GM12878 (cell line): ENCODE data around the gene NEAT1. TPM values are rescaled to one million over a fixed set of nuclear protein-coding genes. Genes with fewer than 3 reads are reported as not detected.

Source experiments
- ASH2L ChIP-seq: fragments of 300-600, 200-600 bp; sonication (generic); IDR thresholded peaks from 2 replicates; pipeline ENCODE4 v1.6.1; 2017; ENCODE audit warnings: low read depth, mild to moderate bottlenecking, borderline replicate concordance
- CHD2 ChIP-seq: IDR thresholded peaks from 2 replicates; pipeline ENCODE4 v1.6.1; 2011; ENCODE audit warnings: low read depth, low read length, improper control_type of control experiment, borderline replicate concordance
- E2F4 ChIP-seq: IDR thresholded peaks from 2 replicates; pipeline ENCODE4 v1.6.1; 2012; ENCODE audit warnings: low read depth, low read length, improper control_type of control experiment
- FOXM1 ChIP-seq: IDR thresholded peaks from 2 replicates; pipeline ENCODE4 v1.6.1; 2012; ENCODE audit warnings: low read depth, mild to moderate bottlenecking, inconsistent platforms, low read length, moderate library complexity
- IRF5 ChIP-seq: fragments of 450-650 bp; IDR thresholded peaks from 2 replicates; pipeline ENCODE4 v1.6.1; 2017; ENCODE audit warnings: borderline replicate concordance
- KLF5 ChIP-seq: fragments of 450-650 bp; IDR thresholded peaks from 2 replicates; pipeline ENCODE4 v1.6.1; 2014; ENCODE audit warnings: mild to moderate bottlenecking; ENCODE audit not compliant: partially characterized antibody
- MTA2 ChIP-seq: fragments of 450-650 bp; IDR thresholded peaks from 2 replicates; pipeline ENCODE4 v1.6.1; 2016; ENCODE audit warnings: low read depth, mild to moderate bottlenecking, moderate library complexity
- NFIC ChIP-seq: IDR thresholded peaks from 2 replicates; pipeline ENCODE4 v1.6.1; 2012; ENCODE audit warnings: low read depth, mild to moderate bottlenecking, inconsistent platforms, low read length, moderate library complexity
- PAX8 ChIP-seq: fragments of 450-650 bp; IDR thresholded peaks from 2 replicates; pipeline ENCODE4 v1.6.1; 2017; ENCODE audit warnings: mild to moderate bottlenecking, moderate library complexity
- PML ChIP-seq: IDR thresholded peaks from 2 replicates; pipeline ENCODE4 v1.6.1; 2012; ENCODE audit warnings: low read length, inconsistent platforms
- POLR2A ChIP-seq: IDR thresholded peaks from 2 replicates; pipeline ENCODE4 v1.6.1; 2011; ENCODE audit warnings: low read depth, mild to moderate bottlenecking, low read length
- RELA ChIP-seq: fragments of 450-650 bp; IDR thresholded peaks from 2 replicates; pipeline ENCODE4 v1.8.0; 2014; ENCODE audit warnings: borderline replicate concordance; ENCODE audit not compliant: partially characterized antibody
- SIN3A ChIP-seq: IDR thresholded peaks from 2 replicates; pipeline ENCODE4 v1.6.1; 2012; ENCODE audit warnings: low read depth, low read length, improper control_type of control experiment
- SMAD1 ChIP-seq: fragments of 450-650 bp; IDR thresholded peaks from 2 replicates; pipeline ENCODE4 v1.6.1; 2018; ENCODE audit warnings: mild to moderate bottlenecking, low read depth; ENCODE audit not compliant: partially characterized antibody
- STAT1 ChIP-seq: fragments of 450-650 bp; conservative IDR thresholded peaks from 2 replicates; pipeline ENCODE4 v1.6.1; 2014; ENCODE audit warnings: antibody characterized with exemption, mild to moderate bottlenecking
- ZSCAN29 ChIP-seq: fragments of 450-650 bp; IDR thresholded peaks from 2 replicates; pipeline ENCODE4 v1.6.1; 2017; ENCODE audit warnings: mild to moderate bottlenecking, moderate library complexity
- polyA plus RNA-seq, 11 experiments: library from polyadenylated mRNA; depleted of rRNA in 4 of 11; unstranded in 6 of 11; stranded (reverse) in 5 of 11; fragments of >200 nt; fragmentation: Nextera tagmentation in 4 of 11; fragmentation: Illumina TruSeq in 1 of 11; extraction: Ambion mirVana in 4 of 11; extraction: Trizol in 1 of 11; gene quantifications; 1 replicate in 1 of 11; 2 replicates in 10 of 11; pipeline versions ENCODE4 v1.2.1 to v1.2.3, GENCODE V29; 2011 to 2016; ENCODE audit warnings: inconsistent platforms in 2 of 11, missing spikeins in 2 of 11, low read depth in 1 of 11
- total RNA-seq, 4 experiments: library from RNA; depleted of rRNA in 3 of 4; stranded (reverse); fragments of >200 nt in 3 of 4; fragmentation: Illumina TruSeq in 1 of 4; extraction: Trizol in 1 of 4; gene quantifications; 2 replicates each; pipeline versions ENCODE4 v1.2.1 to v1.2.3, GENCODE V29; 2013 to 2021
- TF ChIP-seq, protein P1 (sequence below): fragments of 450-650 bp; IDR thresholded peaks from 2 replicates; pipeline ENCODE4 v1.6.1; 2014; ENCODE audit warnings: mild to moderate bottlenecking
- TF ChIP-seq, protein P2 (sequence below): IDR thresholded peaks from 2 replicates; pipeline ENCODE4 v1.6.1; 2011; ENCODE audit warnings: borderline replicate concordance, low read depth, mild to moderate bottlenecking, moderate library complexity, low read length; ENCODE audit not compliant: insufficient read depth, poor library complexity, severe bottlenecking
- TF ChIP-seq, protein P3 (sequence below): IDR thresholded peaks from 2 replicates; pipeline ENCODE4 v1.6.1; 2012; ENCODE audit warnings: mild to moderate bottlenecking, low read depth, low read length

NEAT1 gene
- total and polyA plus RNA-seq, 10 of the 15 experiments (the other 5 are each of a cell fraction or from before 2014, with no cell fraction given): 13.6 to 328 (median 69.4) TPM

DNA sequence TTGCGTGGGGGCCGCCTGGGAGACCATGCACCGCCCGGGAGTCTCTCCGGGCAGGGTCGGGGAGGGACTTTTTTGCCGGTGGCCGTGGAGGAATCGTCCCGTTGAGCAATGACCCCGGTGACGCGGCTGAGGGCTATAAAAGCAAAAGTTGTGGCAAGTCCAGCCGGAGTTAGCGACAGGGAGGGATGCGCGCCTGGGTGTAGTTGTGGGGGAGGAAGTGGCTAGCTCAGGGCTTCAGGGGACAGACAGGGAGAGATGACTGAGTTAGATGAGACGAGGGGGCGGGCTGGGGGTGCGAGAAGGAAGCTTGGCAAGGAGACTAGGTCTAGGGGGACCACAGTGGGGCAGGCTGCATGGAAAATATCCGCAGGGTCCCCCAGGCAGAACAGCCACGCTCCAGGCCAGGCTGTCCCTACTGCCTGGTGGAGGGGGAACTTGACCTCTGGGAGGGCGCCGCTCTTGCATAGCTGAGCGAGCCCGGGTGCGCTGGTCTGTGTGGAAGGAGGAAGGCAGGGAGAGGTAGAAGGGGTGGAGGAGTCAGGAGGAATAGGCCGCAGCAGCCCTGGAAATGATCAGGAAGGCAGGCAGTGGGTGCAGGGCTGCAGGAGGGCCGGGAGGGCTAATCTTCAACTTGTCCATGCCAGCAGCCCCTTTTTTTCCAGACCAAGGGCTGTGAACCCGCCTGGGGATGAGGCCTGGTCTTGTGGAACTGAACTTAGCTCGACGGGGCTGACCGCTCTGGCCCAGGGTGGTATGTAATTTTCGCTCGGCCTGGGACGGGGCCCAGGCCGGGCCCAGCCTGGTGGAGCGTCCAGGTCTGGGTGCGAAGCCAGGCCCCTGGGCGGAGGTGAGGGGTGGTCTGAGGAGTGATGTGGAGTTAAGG, at the start of gene NEAT1 (continued):
- TF ChIP-seq, protein P1, sequence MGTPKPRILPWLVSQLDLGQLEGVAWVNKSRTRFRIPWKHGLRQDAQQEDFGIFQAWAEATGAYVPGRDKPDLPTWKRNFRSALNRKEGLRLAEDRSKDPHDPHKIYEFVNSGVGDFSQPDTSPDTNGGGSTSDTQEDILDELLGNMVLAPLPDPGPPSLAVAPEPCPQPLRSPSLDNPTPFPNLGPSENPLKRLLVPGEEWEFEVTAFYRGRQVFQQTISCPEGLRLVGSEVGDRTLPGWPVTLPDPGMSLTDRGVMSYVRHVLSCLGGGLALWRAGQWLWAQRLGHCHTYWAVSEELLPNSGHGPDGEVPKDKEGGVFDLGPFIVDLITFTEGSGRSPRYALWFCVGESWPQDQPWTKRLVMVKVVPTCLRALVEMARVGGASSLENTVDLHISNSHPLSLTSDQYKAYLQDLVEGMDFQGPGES: 0 out of 2 replicates have a peak, but pooled peaks have one; percentile 17
- TF ChIP-seq PML (no peak), RELA (peak; percentile 81), ZSCAN29 (peak; percentile 67), CHD2 (peak; percentile 93), KLF5 (peak; percentile 77), SMAD1 (peak; percentile 100), STAT1 (no peak), NFIC (no peak), SIN3A (peak; percentile 68), IRF5 (peak; percentile 43; the same call in 1 of the 2 replicates), ASH2L (0 out of 2 replicates have a peak, but pooled peaks have one; percentile 49), FOXM1 (no peak), E2F4 (peak; percentile 48; the same call in 1 of the 2 replicates), PAX8 (no peak), MTA2 (peak; percentile 66), POLR2A (peak; percentile 97)
- TF ChIP-seq, protein P2, sequence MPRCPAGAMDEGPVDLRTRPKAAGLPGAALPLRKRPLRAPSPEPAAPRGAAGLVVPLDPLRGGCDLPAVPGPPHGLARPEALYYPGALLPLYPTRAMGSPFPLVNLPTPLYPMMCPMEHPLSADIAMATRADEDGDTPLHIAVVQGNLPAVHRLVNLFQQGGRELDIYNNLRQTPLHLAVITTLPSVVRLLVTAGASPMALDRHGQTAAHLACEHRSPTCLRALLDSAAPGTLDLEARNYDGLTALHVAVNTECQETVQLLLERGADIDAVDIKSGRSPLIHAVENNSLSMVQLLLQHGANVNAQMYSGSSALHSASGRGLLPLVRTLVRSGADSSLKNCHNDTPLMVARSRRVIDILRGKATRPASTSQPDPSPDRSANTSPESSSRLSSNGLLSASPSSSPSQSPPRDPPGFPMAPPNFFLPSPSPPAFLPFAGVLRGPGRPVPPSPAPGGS: peak; percentile 80
- TF ChIP-seq, protein P3, sequence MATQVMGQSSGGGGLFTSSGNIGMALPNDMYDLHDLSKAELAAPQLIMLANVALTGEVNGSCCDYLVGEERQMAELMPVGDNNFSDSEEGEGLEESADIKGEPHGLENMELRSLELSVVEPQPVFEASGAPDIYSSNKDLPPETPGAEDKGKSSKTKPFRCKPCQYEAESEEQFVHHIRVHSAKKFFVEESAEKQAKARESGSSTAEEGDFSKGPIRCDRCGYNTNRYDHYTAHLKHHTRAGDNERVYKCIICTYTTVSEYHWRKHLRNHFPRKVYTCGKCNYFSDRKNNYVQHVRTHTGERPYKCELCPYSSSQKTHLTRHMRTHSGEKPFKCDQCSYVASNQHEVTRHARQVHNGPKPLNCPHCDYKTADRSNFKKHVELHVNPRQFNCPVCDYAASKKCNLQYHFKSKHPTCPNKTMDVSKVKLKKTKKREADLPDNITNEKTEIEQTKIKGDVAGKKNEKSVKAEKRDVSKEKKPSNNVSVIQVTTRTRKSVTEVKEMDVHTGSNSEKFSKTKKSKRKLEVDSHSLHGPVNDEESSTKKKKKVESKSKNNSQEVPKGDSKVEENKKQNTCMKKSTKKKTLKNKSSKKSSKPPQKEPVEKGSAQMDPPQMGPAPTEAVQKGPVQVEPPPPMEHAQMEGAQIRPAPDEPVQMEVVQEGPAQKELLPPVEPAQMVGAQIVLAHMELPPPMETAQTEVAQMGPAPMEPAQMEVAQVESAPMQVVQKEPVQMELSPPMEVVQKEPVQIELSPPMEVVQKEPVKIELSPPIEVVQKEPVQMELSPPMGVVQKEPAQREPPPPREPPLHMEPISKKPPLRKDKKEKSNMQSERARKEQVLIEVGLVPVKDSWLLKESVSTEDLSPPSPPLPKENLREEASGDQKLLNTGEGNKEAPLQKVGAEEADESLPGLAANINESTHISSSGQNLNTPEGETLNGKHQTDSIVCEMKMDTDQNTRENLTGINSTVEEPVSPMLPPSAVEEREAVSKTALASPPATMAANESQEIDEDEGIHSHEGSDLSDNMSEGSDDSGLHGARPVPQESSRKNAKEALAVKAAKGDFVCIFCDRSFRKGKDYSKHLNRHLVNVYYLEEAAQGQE: peak; percentile 56; the same call in 1 of the 2 replicates
